Endothelial cell of umbilical vein (primary cell): ENCODE results near the gene PCED1B. TPM values are rescaled to one million over a fixed set of nuclear protein-coding genes. Genes with fewer than 3 reads are reported as not detected.
"Not testable (repeated sequence)": the region's sequence is repeated elsewhere in the genome, so short reads cannot be mapped to it uniquely, and the experiment has no call there.

Source experiments
- BruUV-seq: library from RNA; stranded (reverse); fragments of 400-500 nt; replicated peaks from 2 replicates; lab custom pipeline; 2021; lab: Mats Ljungman, UMichigan
- CTCF ChIA-PET: fragments of 300-600, 350-600 bp; sonication (Branson Sonifier 250); formaldehyde crosslinking; loops from one replicate; lab custom pipeline; 2021; ENCODE audit warnings: antibody characterized with exemption, inconsistent platforms; lab: Charles Lee
- POLR2A ChIA-PET: fragments of 300-600, 350-600 bp; sonication (Branson Sonifier 250); formaldehyde crosslinking; loops from one replicate; lab custom pipeline; 2021; ENCODE audit warnings: antibody characterized with exemption, inconsistent platforms; lab: Charles Lee
- DNase-seq: peaks from one replicate; pipeline ENCODE4 v3.0.0-alpha.2; 2011; ENCODE audit warnings: low read depth, low spot score
- FAIRE-seq: peaks from 2 replicates; lab custom pipeline; 2011; peaks lifted over from hg19 to GRCh38; lab: Jason Lieb, UNC
- H2AFZ ChIP-seq: 2 replicates; pipeline ENCODE4 v1.6.0; 2012; ENCODE audit warnings: low read depth, low read length, control low read depth, inconsistent platforms
- H3K27ac ChIP-seq: 2 replicates; pipeline ENCODE4 v1.5.1; 2011; ENCODE audit warnings: low read depth, mild to moderate bottlenecking, control low read depth, low read length, moderate library complexity; ENCODE audit not compliant: insufficient read depth
- H3K27me3 ChIP-seq, 2 experiments: 2 replicates each; pipeline versions ENCODE4 v1.6.0 to v1.6.1; 2011; ENCODE audit warnings: low read length in 2 of 2, mixed read lengths in 1 of 2; ENCODE audit not compliant: control insufficient read depth in 2 of 2, insufficient read depth in 2 of 2
- H3K36me3 ChIP-seq, 2 experiments: 2 replicates in 1 of 2; 3 replicates in 1 of 2; pipeline ENCODE4 v1.5.1; 2011; ENCODE audit warnings: low read length in 2 of 2, mild to moderate bottlenecking in 1 of 2, moderate library complexity in 1 of 2; ENCODE audit not compliant: control insufficient read depth in 2 of 2, insufficient read depth in 2 of 2; ENCODE audit errors: extremely low read depth in 1 of 2
- H3K4me1 ChIP-seq: 3 replicates; pipeline ENCODE4 v1.5.1; 2011; ENCODE audit warnings: mild to moderate bottlenecking, low read length; ENCODE audit not compliant: control insufficient read depth, insufficient read depth; ENCODE audit errors: extremely low read depth
- H3K4me2 ChIP-seq: 2 replicates; pipeline ENCODE4 v1.6.1; 2011; ENCODE audit warnings: low read length, control low read depth, mixed read lengths; ENCODE audit not compliant: insufficient read depth
- H3K4me3 ChIP-seq, 3 experiments: fragments of 200-600 bp in 1 of 3; sonication (generic), shearing (Covaris generic) in 1 of 3; replicated peaks in 1 of 3; 2 replicates each; pipeline ENCODE4 v1.5.1; 2011 to 2016; ENCODE audit warnings: control low read depth in 3 of 3, low read length in 3 of 3, mild to moderate bottlenecking in 2 of 3, inconsistent platforms in 1 of 3, low read depth in 1 of 3, moderate library complexity in 1 of 3; ENCODE audit not compliant: insufficient read depth in 1 of 3
- H3K79me2 ChIP-seq: 2 replicates; pipeline ENCODE4 v1.6.0; 2012; ENCODE audit warnings: low read length, inconsistent platforms; ENCODE audit not compliant: control insufficient read depth, insufficient read depth
- H3K9ac ChIP-seq: replicated peaks from 2 replicates; pipeline ENCODE3; 2011; ENCODE audit warnings: low read length, control low read depth; ENCODE audit not compliant: insufficient read depth; ENCODE audit errors: extremely low read depth
- H3K9me1 ChIP-seq: replicated peaks from 3 replicates; pipeline ENCODE4 v1.6.0; 2011; ENCODE audit warnings: mild to moderate bottlenecking, low read length; ENCODE audit not compliant: control insufficient read depth, insufficient read depth; ENCODE audit errors: extremely low read depth
- H3K9me3 ChIP-seq: replicated peaks from 2 replicates; pipeline ENCODE4 v1.5.1; 2012; ENCODE audit warnings: low read length, inconsistent platforms; ENCODE audit not compliant: control insufficient read depth, insufficient read depth
- H4K20me1 ChIP-seq: replicated peaks from 2 replicates; pipeline ENCODE3; 2011; ENCODE audit warnings: mild to moderate bottlenecking, low read length; ENCODE audit not compliant: control insufficient read depth, insufficient read depth; ENCODE audit errors: extremely low read depth
- dilution Hi-C: fragments of 300-500 bp; cut with MboI; formaldehyde crosslinking; loops from one replicate; pipeline ENCODE4 v1.15.0; 2019; ENCODE audit warnings: low sequenced_read_pairs; ENCODE audit not compliant: extremely low pct_ligation_motif_present
- intact Hi-C: fragments of 100-400 bp; cut with micrococcal nuclease; formaldehyde crosslinking; loops from one replicate; pipeline ENCODE4 v1.10.0; 2022
- polyA plus RNA-seq, 4 experiments: library from polyadenylated mRNA; depleted of rRNA in 3 of 4; stranded (reverse) in 3 of 4; unstranded in 1 of 4; fragments of >200 nt; gene quantifications; 2 replicates each; pipeline versions ENCODE4 v1.2.1 to v1.2.3, GENCODE V29; 2011 to 2012; ENCODE audit warnings: missing spikeins in 1 of 4
- total RNA-seq: library from RNA; stranded (reverse); gene quantifications from 2 replicates; pipeline ENCODE4 v1.2.3, GENCODE V29; 2021

Gene PCED1B
- total and polyA plus RNA-seq, 2 donors (not counting 3 experiments of a cell fraction or from before 2014, with no cell fraction given): 1.7 to 2.6 TPM

GRCh38 chr12:47056944-47057343 is 22.5 kb upstream of the PCED1B start:
- BruUV-seq, H3K9me3 ChIP-seq, H2AFZ ChIP-seq, H3K9me1 ChIP-seq, H3K36me3 ChIP-seq, CTCF ChIA-PET, H3K9ac ChIP-seq, FAIRE-seq, H4K20me1 ChIP-seq, dilution Hi-C loops, POLR2A ChIA-PET, H3K79me2 ChIP-seq, H3K4me1 ChIP-seq, H3K27ac ChIP-seq, intact Hi-C loops, H3K4me3 ChIP-seq, DNase-seq, H3K4me2 ChIP-seq: not testable (repeated sequence)
- peaks cover 8 to 16% of the 10 kb centered on the region in 2 experiments for H3K27me3 ChIP-seq

- intact Hi-C loops, H3K36me3 ChIP-seq, H3K9me3 ChIP-seq, H3K27me3 ChIP-seq, POLR2A ChIA-PET, H3K9me1 ChIP-seq, H2AFZ ChIP-seq, H3K9ac ChIP-seq, H3K4me1 ChIP-seq, dilution Hi-C loops, H3K4me2 ChIP-seq, H4K20me1 ChIP-seq, H3K79me2 ChIP-seq, H3K4me3 ChIP-seq, BruUV-seq, FAIRE-seq, DNase-seq, H3K27ac ChIP-seq: not testable (repeated sequence)
- CTCF ChIA-PET: interaction anchor here (0.7 kb wide), 1 partner anchor 13 kb away, joined by 3 read pairs; no protein-coding TSS in a partner anchor
These were observed 20.8 kb upstream of the PCED1B start for GRCh38 chr12:47058640-47059039.
